ENCODE data around the gene DDX59. TPM values are rescaled to one million over a fixed set of nuclear protein-coding genes. Genes with fewer than 3 reads are reported as not detected.

The DDX59 gene
- total and polyA plus RNA-seq, 9 of the 15 experiments (the other 6 are each of a cell fraction or from before 2014, with no cell fraction given): 8.3 to 30.4 (median 19.8) TPM

- no peak for TF ChIP-seq ZNF778 (CRISPR knock-in tag; IDR thresholded peaks at IDR 0.05)
- no peak for TF ChIP-seq ZNF23 (CRISPR knock-in tag; IDR thresholded peaks at IDR 0.05)
- TF ChIP-seq DACH1 (IDR thresholded peaks at IDR 0.05; ENCODE audit: partially characterized antibody): no peak
- no peak for TF ChIP-seq SIRT6 (IDR thresholded peaks at IDR 0.05; ENCODE audit: low read depth, low read length)
- no peak for TF ChIP-seq EZH2 (IDR thresholded peaks at IDR 0.05; ENCODE audit: borderline replicate concordance, low read depth, low read length)
- TF ChIP-seq ZBTB26 (CRISPR knock-in tag; IDR thresholded peaks at IDR 0.05): no peak
- no peak for TF ChIP-seq MAFF (IDR thresholded peaks at IDR 0.05; ENCODE audit: low read length)
- no peak for TF ChIP-seq BRF1 (IDR thresholded peaks at IDR 0.05; ENCODE audit: borderline replicate concordance, extremely low read depth, insufficient read length)
- no peak for TF ChIP-seq ZNF165 (CRISPR knock-in tag; IDR thresholded peaks at IDR 0.05; ENCODE audit: borderline replicate concordance)
- no peak for TF ChIP-seq TBL1XR1 (IDR thresholded peaks at IDR 0.05; ENCODE audit: low read length in 2 of 2)
- TF ChIP-seq POLR3G (IDR thresholded peaks at IDR 0.05; ENCODE audit: extremely low read depth, insufficient read length, insufficient replicate concordance): no peak
- TF ChIP-seq HDAC3 (IDR thresholded peaks at IDR 0.05; ENCODE audit: borderline replicate concordance, partially characterized antibody): no peak
- no peak for TF ChIP-seq PTTG1 (tag; IDR thresholded peaks at IDR 0.05; ENCODE audit: low read depth)
- TF ChIP-seq CC2D1A (IDR thresholded peaks at IDR 0.05): peak; percentile 96
- no peak for TF ChIP-seq ZBTB8A (IDR thresholded peaks at IDR 0.05; ENCODE audit: partially characterized antibody)
- TF ChIP-seq CHD4 (IDR thresholded peaks at IDR 0.05; ENCODE audit: insufficient read depth, insufficient replicate concordance, low read depth, low read length, poor library complexity, severe bottlenecking): no peak
- no peak for TF ChIP-seq CREB5 (CRISPR knock-in tag; IDR thresholded peaks at IDR 0.05)
- TF ChIP-seq EP400 (IDR thresholded peaks at IDR 0.05): peak; percentile 93
- TF ChIP-seq JUNB (CRISPR knock-in tag; conservative IDR thresholded peaks at IDR 0.05): no peak
- TF ChIP-seq FOXM1 (IDR thresholded peaks at IDR 0.05; ENCODE audit: low read depth): peak; percentile 99
- peak; percentile 97 for TF ChIP-seq FOXM1 (CRISPR knock-in tag; IDR thresholded peaks at IDR 0.05; ENCODE audit: low read depth)
- TF ChIP-seq ZNF561 (CRISPR knock-in tag; conservative IDR thresholded peaks at IDR 0.05): no peak
- TF ChIP-seq NR2C2 (CRISPR knock-in tag; IDR thresholded peaks at IDR 0.05): peak; percentile 41; the same call in 1 of the 2 replicates
- no peak for TF ChIP-seq NR2C2 (tag; IDR thresholded peaks at IDR 0.05)
These were observed 49.2 kb downstream of the DDX59 start, which contains the start of gene KIF14 (continued) for GRCh38 chr1:200620273-200621131.

All from K562 (cell line).